OCI-LY1 (cell line): ENCODE data around the gene OR10P1.

Experiments
- EZH2 ChIP-seq: fragments of 200-600 bp; sonication (generic), shearing (Covaris generic); IDR thresholded peaks from 2 replicates; pipeline ENCODE4 v1.8.0; 2017; ENCODE audit warnings: borderline replicate concordance, mixed run types, mild to moderate bottlenecking, antibody characterized with exemption, low read length, moderate library complexity, mixed read lengths
- TF ChIP-seq, protein P1 (sequence below): fragments of 200-600 bp; sonication (generic), shearing (Covaris generic); IDR thresholded peaks from 2 replicates; pipeline ENCODE4 v1.5.1; 2017; ENCODE audit warnings: mild to moderate bottlenecking, antibody characterized with exemption, low read length, moderate library complexity, mixed read lengths

DNA sequence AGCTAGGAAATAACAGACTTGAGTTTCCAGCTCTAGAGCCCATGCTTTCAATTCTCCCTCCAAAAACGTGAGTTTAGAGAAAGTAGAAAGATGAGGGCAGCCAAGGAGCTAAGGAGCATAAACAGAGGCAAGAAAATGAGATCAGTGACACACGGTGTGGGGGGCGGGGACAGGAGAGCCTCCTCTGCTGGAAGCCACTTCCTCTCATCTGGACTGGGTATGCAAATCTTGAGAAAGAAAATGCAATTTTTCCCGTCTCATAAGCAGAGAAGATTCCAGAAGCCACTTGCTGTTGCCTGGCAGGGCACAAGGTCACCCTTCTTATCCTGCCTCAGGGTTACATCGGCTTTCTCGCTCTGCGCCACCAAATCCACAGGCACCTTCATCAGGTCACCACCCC, 6.0 kb downstream of the OR10P1 start:
- TF ChIP-seq, protein P1, sequence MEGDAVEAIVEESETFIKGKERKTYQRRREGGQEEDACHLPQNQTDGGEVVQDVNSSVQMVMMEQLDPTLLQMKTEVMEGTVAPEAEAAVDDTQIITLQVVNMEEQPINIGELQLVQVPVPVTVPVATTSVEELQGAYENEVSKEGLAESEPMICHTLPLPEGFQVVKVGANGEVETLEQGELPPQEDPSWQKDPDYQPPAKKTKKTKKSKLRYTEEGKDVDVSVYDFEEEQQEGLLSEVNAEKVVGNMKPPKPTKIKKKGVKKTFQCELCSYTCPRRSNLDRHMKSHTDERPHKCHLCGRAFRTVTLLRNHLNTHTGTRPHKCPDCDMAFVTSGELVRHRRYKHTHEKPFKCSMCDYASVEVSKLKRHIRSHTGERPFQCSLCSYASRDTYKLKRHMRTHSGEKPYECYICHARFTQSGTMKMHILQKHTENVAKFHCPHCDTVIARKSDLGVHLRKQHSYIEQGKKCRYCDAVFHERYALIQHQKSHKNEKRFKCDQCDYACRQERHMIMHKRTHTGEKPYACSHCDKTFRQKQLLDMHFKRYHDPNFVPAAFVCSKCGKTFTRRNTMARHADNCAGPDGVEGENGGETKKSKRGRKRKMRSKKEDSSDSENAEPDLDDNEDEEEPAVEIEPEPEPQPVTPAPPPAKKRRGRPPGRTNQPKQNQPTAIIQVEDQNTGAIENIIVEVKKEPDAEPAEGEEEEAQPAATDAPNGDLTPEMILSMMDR, result no peak
- TF ChIP-seq EZH2, result no peak
